Activated CD8-positive, alpha-beta memory T cell treated with anti-CD3 and anti-CD28 coated beads, Interleukin-2, amount 50 U/mL, for 24 hours (primary cell): ENCODE data around the gene LEPR.
"Not testable (repeated sequence)": the region's sequence is repeated elsewhere in the genome, so short reads cannot be mapped to it uniquely, and the experiment has no call there.

ENCODE experiments used
- DNase-seq: peaks from one replicate; pipeline ENCODE4 v3.0.0-alpha.2; 2020; ENCODE audit errors: extremely low read depth

Gene LEPR, protein sequence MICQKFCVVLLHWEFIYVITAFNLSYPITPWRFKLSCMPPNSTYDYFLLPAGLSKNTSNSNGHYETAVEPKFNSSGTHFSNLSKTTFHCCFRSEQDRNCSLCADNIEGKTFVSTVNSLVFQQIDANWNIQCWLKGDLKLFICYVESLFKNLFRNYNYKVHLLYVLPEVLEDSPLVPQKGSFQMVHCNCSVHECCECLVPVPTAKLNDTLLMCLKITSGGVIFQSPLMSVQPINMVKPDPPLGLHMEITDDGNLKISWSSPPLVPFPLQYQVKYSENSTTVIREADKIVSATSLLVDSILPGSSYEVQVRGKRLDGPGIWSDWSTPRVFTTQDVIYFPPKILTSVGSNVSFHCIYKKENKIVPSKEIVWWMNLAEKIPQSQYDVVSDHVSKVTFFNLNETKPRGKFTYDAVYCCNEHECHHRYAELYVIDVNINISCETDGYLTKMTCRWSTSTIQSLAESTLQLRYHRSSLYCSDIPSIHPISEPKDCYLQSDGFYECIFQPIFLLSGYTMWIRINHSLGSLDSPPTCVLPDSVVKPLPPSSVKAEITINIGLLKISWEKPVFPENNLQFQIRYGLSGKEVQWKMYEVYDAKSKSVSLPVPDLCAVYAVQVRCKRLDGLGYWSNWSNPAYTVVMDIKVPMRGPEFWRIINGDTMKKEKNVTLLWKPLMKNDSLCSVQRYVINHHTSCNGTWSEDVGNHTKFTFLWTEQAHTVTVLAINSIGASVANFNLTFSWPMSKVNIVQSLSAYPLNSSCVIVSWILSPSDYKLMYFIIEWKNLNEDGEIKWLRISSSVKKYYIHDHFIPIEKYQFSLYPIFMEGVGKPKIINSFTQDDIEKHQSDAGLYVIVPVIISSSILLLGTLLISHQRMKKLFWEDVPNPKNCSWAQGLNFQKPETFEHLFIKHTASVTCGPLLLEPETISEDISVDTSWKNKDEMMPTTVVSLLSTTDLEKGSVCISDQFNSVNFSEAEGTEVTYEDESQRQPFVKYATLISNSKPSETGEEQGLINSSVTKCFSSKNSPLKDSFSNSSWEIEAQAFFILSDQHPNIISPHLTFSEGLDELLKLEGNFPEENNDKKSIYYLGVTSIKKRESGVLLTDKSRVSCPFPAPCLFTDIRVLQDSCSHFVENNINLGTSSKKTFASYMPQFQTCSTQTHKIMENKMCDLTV

GRCh38 chr1:65420590-65421350, at the start of gene LEPR, which contains the start of gene LEPROT:
TSS of gene LEPR (plus strand) at chr1:65420668. CDS start at chr1:65565566, 144,898 bp downstream.
TSS of gene LEPROT (plus strand) at chr1:65420668. CDS start at chr1:65420725, 57 bp downstream.
- no peak for DNase-seq

- DNase-seq, result no peak
These were observed 48.9 kb upstream of the LEPR start for GRCh38 chr1:65371544-65371943.

DNA sequence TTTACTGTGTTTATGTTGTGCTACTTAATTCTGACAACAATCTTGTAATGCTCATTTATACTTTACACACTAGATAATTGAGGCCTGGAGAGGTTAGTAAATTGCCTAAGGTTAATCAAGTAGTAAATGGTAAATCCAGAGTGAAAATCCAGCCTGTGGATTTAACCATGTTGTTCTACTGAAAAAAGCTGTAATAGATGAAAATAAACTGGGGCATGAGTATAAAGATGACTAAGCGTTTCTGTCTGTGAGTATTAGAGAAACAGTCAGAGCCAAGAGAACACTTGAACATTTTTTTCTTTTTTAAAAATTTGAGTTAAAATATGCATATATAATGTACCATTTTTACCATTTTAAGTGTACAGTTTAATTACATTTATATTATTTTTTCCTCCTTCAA, 47.9 kb upstream of the LEPR start:
- no peak for DNase-seq

DNA sequence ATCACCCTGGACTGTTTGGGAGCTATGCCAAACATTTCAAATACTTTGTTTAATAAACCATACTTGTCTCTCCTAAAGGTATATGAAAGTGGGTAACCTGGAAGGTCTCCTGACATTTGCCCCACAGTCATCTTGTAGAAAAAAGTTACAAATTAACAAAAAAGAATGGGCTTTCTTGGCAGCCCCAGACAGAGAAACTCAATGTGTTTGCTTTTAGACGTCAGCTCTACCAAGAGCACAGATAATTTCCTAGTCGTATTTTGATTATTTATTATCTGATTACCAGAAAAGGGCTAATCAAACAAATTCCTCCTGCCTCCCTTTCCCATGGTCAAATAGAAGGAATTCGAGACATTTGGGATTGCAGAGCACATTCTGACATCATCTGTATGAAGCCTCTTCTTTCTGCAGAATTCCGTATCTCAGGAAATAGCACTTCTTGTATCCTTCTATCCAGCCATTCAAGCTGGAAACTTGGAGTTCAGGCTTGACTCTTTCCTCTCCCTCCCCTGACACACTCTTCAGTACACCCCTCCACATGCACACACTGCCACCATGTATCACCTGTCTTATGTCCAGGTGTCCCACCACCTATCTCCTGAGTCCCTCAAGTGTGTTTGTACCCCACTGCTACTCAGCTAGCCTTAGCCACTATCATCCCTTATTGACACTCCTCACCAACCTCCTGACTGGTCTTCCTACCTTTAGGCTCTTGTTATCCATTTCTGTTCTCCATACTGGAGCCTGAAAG, 42.8 kb upstream of the LEPR start:
- no peak for DNase-seq

GRCh38 chr1:65378247-65378946, 42.1 kb upstream of the LEPR start:
- DNase-seq, result no peak

GRCh38 chr1:65384426-65384825, 36.0 kb upstream of the LEPR start:
- not testable (repeated sequence) for DNase-seq

GRCh38 chr1:65386439-65386838, 34.0 kb upstream of the LEPR start:
- no peak for DNase-seq

DNA sequence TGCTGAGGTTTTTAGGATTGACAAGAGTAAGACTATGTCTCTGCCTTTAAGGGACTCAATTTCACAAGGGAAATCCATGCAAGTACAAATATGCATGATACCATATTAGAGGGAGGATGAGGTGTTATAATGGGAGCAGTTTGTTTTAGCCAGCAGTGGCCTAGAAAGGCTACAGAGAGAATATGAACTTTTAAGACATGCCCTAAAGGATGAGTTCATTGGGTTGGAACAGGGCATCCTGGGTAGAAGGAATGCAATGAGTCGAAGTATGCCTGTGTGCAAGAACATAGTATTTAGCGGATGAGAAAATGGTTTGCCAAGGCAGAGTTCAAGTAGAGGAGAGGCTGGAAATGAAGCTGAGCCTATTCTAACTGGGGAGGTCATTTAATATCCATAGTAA, 32.6 kb upstream of the LEPR start:
- DNase-seq, result no peak

GRCh38 chr1:65388908-65389695, 31.4 kb upstream of the LEPR start:
- DNase-seq, result no peak

DNA sequence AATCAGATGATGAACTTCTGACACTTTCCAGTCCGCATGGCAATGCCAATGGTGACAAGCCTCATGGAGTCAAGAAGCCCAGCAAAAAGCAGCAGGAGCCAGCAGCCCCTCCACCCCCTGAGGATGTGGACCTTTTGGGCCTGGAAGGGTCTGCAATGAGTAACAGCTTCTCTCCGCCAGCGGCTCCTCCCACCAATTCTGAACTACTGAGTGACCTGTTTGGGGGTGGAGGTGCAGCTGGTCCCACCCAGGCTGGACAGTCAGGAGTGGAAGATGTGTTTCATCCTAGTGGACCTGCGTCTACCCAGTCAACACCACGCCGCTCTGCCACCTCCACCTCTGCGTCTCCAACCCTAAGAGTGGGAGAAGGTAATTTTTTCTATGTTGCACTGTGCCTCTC, 28.0 kb upstream of the LEPR start:
- no peak for DNase-seq

DNA sequence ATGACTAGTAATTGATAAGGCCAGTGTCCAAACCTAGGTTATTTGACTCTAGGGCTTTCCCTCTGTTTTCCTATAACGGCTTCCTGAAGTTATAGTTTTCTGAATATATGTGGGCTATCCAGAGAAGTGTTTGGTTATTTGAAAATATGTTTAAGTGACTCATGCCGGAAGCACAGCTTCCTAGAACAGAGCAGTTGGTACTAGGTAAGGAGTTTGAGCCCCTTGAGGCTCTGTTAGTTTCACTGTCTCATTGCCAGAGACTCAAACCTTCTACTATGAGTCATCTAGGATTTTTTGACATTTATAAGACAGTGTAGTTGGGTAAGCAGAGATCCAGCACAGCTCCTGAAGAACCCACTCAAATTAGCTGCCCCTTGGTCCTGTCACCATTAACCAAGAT, 27.1 kb upstream of the LEPR start:
- no peak for DNase-seq

- no peak for DNase-seq
These were observed 26.5 kb upstream of the LEPR start for GRCh38 chr1:65393928-65394327.

DNA sequence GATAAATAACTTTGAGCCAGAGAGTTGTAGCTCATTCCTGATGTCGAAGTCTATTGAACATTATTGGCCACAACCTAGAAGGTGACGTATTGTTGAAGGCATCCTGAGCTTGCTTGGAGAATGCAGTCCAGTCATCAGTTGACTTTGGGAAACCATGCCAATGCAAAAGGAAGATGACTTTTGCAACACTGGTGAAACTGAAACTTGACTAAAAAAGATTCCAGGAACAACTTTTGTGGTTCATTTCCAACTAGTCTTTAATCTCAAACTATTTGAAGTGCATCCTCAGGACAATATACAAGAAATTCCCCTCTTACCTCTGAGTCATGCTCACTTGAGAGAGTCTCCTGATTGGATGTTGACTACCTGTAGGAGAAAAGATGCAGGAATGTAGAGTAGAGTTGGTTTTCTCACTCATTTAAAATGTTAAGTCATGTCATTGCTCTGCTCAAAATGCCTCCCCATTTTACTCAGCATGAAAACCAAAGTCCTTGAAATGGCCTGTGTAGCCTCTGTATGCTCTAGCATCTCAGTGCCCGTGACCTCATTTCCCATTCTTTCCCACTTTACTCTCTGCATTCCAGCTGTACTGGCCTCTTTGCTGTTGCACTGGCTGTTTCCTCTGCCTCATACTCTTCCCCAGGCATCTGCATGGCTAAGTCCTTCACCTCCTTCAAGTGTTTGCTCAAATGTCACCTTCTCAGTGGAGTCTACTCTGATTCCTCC, 24.4 kb upstream of the LEPR start:
- no peak for DNase-seq

DNA sequence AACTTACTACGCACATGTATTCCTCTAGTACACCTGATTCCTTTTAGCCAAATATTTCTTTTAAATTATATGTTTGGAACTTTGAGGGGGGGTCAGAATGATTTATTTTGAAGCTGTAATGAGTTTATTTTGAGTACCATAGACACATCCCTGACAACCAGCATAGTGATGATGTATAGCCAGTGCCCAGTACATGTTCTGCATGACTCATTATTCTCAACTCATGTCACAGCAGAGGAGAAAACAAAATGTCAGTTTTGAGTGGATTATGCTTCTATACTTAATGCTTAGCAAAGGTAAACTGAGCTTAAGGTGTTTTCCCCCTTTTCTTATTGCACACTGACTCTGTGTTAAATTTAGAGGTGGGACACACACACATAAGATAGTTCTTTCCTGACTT, 22.4 kb upstream of the LEPR start:
- no peak for DNase-seq

DNA sequence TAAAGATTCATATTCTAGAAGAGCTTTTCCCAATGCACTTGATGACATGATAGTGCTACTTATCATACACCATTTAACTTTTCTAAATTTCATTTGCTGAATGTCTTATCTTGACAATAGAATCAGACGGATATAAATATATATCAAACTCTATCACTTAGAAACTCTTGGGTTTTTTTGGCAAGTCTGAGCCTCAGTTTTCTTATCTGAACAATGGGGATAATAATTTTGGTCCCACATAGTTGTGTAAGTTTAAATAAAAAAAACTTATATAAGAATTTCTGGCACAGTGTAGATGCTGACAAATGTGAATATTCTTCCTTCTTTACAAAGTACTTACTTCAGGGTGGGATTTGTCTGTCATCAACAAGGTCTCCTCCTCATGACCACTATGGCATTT, 21.5 kb upstream of the LEPR start:
- DNase-seq, result no peak

- no peak for DNase-seq
These were observed 18.9 kb upstream of the LEPR start for GRCh38 chr1:65401612-65402011.

GRCh38 chr1:65404941-65405340, 15.5 kb upstream of the LEPR start:
- DNase-seq, result no peak

DNA sequence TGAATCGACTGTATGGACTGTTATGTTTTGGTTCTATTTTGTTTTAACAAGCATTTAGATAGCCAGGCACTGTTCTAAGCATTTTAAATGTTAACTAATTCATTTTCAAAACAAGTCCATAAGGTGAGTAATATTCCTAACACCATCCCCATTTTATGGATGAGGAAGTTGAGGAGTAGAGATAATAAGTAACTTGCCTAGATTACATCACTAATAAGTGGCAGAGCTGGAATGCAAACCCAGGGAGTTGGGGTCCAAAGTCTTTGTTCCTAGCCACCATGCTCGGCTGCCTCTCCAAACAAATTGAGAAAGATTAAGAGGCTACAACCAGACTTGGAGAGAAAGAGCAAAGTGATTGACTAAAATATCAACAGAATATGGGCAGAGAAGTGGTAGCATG, 12.6 kb upstream of the LEPR start:
- DNase-seq, result no peak

- DNase-seq, result no peak
These were observed 11.2 kb upstream of the LEPR start for GRCh38 chr1:65409314-65409713.
